BJ (cell line): ENCODE data around the gene FIBIN. TPM values are rescaled to one million over a fixed set of nuclear protein-coding genes. Genes with fewer than 3 reads are reported as not detected.

Source experiments
- CTCF ChIA-PET: fragments of 350-600 bp; formaldehyde crosslinking; extraction: SDS; loops from one replicate; lab custom pipeline; 2021; ENCODE audit warnings: antibody characterized with exemption, inconsistent platforms; lab: Yijun Ruan, JAX
- POLR2A ChIA-PET: fragments of 300-600 bp; sonication (Branson Sonifier 250); formaldehyde crosslinking; extraction: SDS; loops from one replicate; lab custom pipeline; 2021; ENCODE audit warnings: antibody characterized with exemption; lab: Charles Lee
- DNase-seq: peaks from one replicate; pipeline ENCODE4 v3.0.0-alpha.2; 2011; ENCODE audit warnings: low read depth
- H3K27me3 ChIP-seq: 2 replicates; pipeline ENCODE4 v1.6.0; 2011; ENCODE audit warnings: low read length; ENCODE audit not compliant: control insufficient read depth, insufficient read depth
- H3K36me3 ChIP-seq: 2 replicates; pipeline ENCODE4 v1.5.1; 2011; ENCODE audit warnings: low read length; ENCODE audit not compliant: control insufficient read depth, insufficient read depth
- H3K4me3 ChIP-seq: 2 replicates; pipeline ENCODE4 v1.5.1; 2011; ENCODE audit warnings: low read depth, mild to moderate bottlenecking, control low read depth, low read length
- CTCF ChIP-seq: IDR thresholded peaks from 2 replicates; pipeline ENCODE4 v1.5.1; 2011; ENCODE audit warnings: low read depth, mild to moderate bottlenecking, control low read depth, inconsistent platforms, low read length, moderate library complexity; ENCODE audit not compliant: insufficient read depth
- polyA plus RNA-seq: library from polyadenylated mRNA; depleted of rRNA; stranded (reverse); fragments of >200 nt; gene quantifications from 2 replicates; pipeline ENCODE4 v1.2.3, GENCODE V29; 2011

Gene FIBIN
- polyA plus RNA-seq, 1 experiment: 24.7 TPM

GRCh38 chr11:26947904-26948639 lies 45.8 kb upstream of the FIBIN start:
- CTCF ChIA-PET: interaction anchor here (0.6 to 1.9 kb wide), 6 partner anchors 47 to 1372 kb away, joined by 3 to 8 read pairs (median 5); no protein-coding TSS in a partner anchor
- H3K27me3 ChIP-seq: no peaks in the 10 kb centered on the region
- H3K36me3 ChIP-seq: no peaks in the 10 kb centered on the region
- DNase-seq: no peak
- no peak for TF ChIP-seq CTCF
- no peak overlapping the region for H3K4me3 ChIP-seq
- POLR2A ChIA-PET: interaction anchor here (0.9 kb wide), 1 partner anchor 116 kb away, joined by 4 read pairs; no protein-coding TSS in a partner anchor

- DNase-seq: no peak
- no peak for TF ChIP-seq CTCF
- H3K27me3 ChIP-seq: no peaks in the 10 kb centered on the region
- POLR2A ChIA-PET: no interaction called here
- H3K4me3 ChIP-seq: no peak overlapping the region
- CTCF ChIA-PET: interaction anchor here (0.6 to 1.9 kb wide), 4 partner anchors 98 to 1372 kb away, joined by 3 to 8 read pairs (median 5); no protein-coding TSS in a partner anchor
- no peaks in the 10 kb centered on the region for H3K36me3 ChIP-seq
Observed at GRCh38 chr11:26948881-26949280, 45.0 kb upstream of the FIBIN start.

GRCh38 chr11:26949846-26950245 lies 44.1 kb upstream of the FIBIN start:
- Histone ChIP-seq H3K27me3 (no peaks in the 10 kb centered on the region), H3K4me3 (no peak overlapping the region), H3K36me3 (no peaks in the 10 kb centered on the region)
- no peak for TF ChIP-seq CTCF
- ChIA-PET POLR2A (no interaction called here), CTCF (interaction anchor here (0.5 to 1.2 kb wide), 3 partner anchors 38 to 196 kb away, joined by 3 to 4 read pairs (median 4); no protein-coding TSS in a partner anchor)
- DNase-seq: no peak

- POLR2A ChIA-PET: no interaction called here
- DNase-seq: no peak
- TF ChIP-seq CTCF: no peak
- Histone ChIP-seq H3K4me3 (no peak overlapping the region), H3K27me3 (no peaks in the 10 kb centered on the region), H3K36me3 (no peaks in the 10 kb centered on the region)
- CTCF ChIA-PET: interaction anchor here (1.0 to 1.2 kb wide), 2 partner anchors 39 to 196 kb away, joined by 4 read pairs; no protein-coding TSS in a partner anchor
Observed at GRCh38 chr11:26950260-26950719, 43.6 kb upstream of the FIBIN start.

- no peak overlapping the region for H3K4me3 ChIP-seq
- no peaks in the 10 kb centered on the region for H3K36me3 ChIP-seq
- DNase-seq: no peak
- H3K27me3 ChIP-seq: no peaks in the 10 kb centered on the region
- no peak for TF ChIP-seq CTCF
- CTCF ChIA-PET: interaction anchor here (0.6 to 1.1 kb wide), 2 partner anchors 149 to 198 kb away, joined by 3 to 4 read pairs; no protein-coding TSS in a partner anchor
- POLR2A ChIA-PET: no interaction called here
Observed at GRCh38 chr11:26951809-26952515, 42.0 kb upstream of the FIBIN start.
